Neuronal stem cell (in vitro differentiated cells): Measurements from ENCODE around the gene CD27.

ENCODE experiments used
- DNase-seq: peaks from one replicate; pipeline ENCODE4 v3.0.0-alpha.2; 2013; ENCODE audit warnings: low spot score
- H2AFZ ChIP-seq: one replicate; pipeline ENCODE4 v1.6.1; 2013; ENCODE audit warnings: mild to moderate bottlenecking, low read length, inconsistent platforms
- H2AK5ac ChIP-seq: 2 replicates; pipeline ENCODE4 v1.6.1; 2013; ENCODE audit warnings: low read depth, mild to moderate bottlenecking, inconsistent platforms, low read length, moderate library complexity, mixed read lengths
- H2BK120ac ChIP-seq: 2 replicates; pipeline ENCODE4 v1.6.1; 2013; ENCODE audit warnings: low read depth, mild to moderate bottlenecking, inconsistent platforms, low read length, moderate library complexity, mixed read lengths
- H2BK12ac ChIP-seq: one replicate; pipeline ENCODE4 v1.6.1; 2013; ENCODE audit warnings: low read length, inconsistent platforms
- H2BK15ac ChIP-seq: 2 replicates; pipeline ENCODE4 v1.6.1; 2013; ENCODE audit warnings: mild to moderate bottlenecking, low read length, inconsistent platforms, mixed read lengths
- H2BK5ac ChIP-seq: one replicate; pipeline ENCODE4 v1.6.1; 2013; ENCODE audit warnings: inconsistent platforms, mild to moderate bottlenecking, low read length, moderate library complexity
- H3K14ac ChIP-seq: one replicate; pipeline ENCODE4 v1.6.1; 2013; ENCODE audit warnings: low read length, inconsistent platforms
- H3K18ac ChIP-seq: 2 replicates; pipeline ENCODE4 v1.6.1; 2013; ENCODE audit warnings: low read length, inconsistent platforms
- H3K23ac ChIP-seq: 2 replicates; pipeline ENCODE4 v1.6.1; 2013; ENCODE audit warnings: low read depth, mild to moderate bottlenecking, mixed read lengths, low read length, inconsistent platforms; ENCODE audit not compliant: poor library complexity
- H3K27ac ChIP-seq: replicated peaks from 3 replicates; pipeline ENCODE4 v1.5.1; 2013; ENCODE audit warnings: low read length, inconsistent platforms
- H3K27me3 ChIP-seq, 3 experiments: 2 replicates each; pipeline ENCODE4 v1.6.1; 2013; ENCODE audit warnings: low read length in 3 of 3, mild to moderate bottlenecking in 2 of 3, inconsistent platforms in 1 of 3, low read depth in 1 of 3, mixed read lengths in 1 of 3, moderate library complexity in 1 of 3; ENCODE audit not compliant: control insufficient read depth in 3 of 3, insufficient read depth in 3 of 3
- H3K36me3 ChIP-seq, 2 donors: replicated peaks in 1 of 2; 2 replicates each; pipeline ENCODE4 v1.6.1; 2013; ENCODE audit warnings: low read length in 2 of 2; ENCODE audit not compliant: control insufficient read depth in 2 of 2, insufficient read depth in 2 of 2
- H3K4ac ChIP-seq: 2 replicates; pipeline ENCODE4 v1.6.1; 2013; ENCODE audit warnings: inconsistent platforms, mild to moderate bottlenecking, low read length, moderate library complexity
- H3K4me1 ChIP-seq, 2 donors: 1 replicate in 1 of 2; 2 replicates in 1 of 2; pipeline ENCODE4 v1.6.1; 2013; ENCODE audit warnings: low read length in 2 of 2, low read depth in 1 of 2; ENCODE audit not compliant: control insufficient read depth in 2 of 2, insufficient read depth in 1 of 2
- H3K4me2 ChIP-seq: one replicate; pipeline ENCODE4 v1.6.1; 2013; ENCODE audit warnings: mild to moderate bottlenecking, low read length, inconsistent platforms; ENCODE audit not compliant: insufficient read depth, poor library complexity, severe bottlenecking
- H3K4me3 ChIP-seq, 2 donors: 2 replicates each; pipeline ENCODE4 v1.5.1; 2013; ENCODE audit warnings: low read length in 2 of 2, mild to moderate bottlenecking in 2 of 2, inconsistent platforms in 1 of 2, moderate library complexity in 1 of 2
- H3K79me1 ChIP-seq: one replicate; pipeline ENCODE4 v1.6.1; 2013; ENCODE audit warnings: low read depth, mild to moderate bottlenecking, inconsistent platforms, low read length, moderate library complexity
- H3K9ac ChIP-seq: one replicate; pipeline ENCODE4 v1.6.1; 2013; ENCODE audit warnings: mild to moderate bottlenecking, low read depth, low read length, inconsistent platforms; ENCODE audit not compliant: poor library complexity
- H3K9me3 ChIP-seq, 2 donors: replicated peaks in 1 of 2; 2 replicates each; pipeline versions ENCODE3 to v1.6.1; 2013; ENCODE audit warnings: low read length in 2 of 2, mild to moderate bottlenecking in 2 of 2, inconsistent platforms in 1 of 2, low read depth in 1 of 2, mixed read lengths in 1 of 2, moderate library complexity in 1 of 2; ENCODE audit not compliant: control insufficient read depth in 2 of 2, insufficient read depth in 1 of 2
- H4K8ac ChIP-seq: one replicate; pipeline ENCODE4 v1.6.1; 2013; ENCODE audit warnings: low read depth, mild to moderate bottlenecking, inconsistent platforms, low read length, moderate library complexity
- H4K91ac ChIP-seq: one replicate; pipeline ENCODE4 v1.6.1; 2013; ENCODE audit warnings: low read length, low read depth, mild to moderate bottlenecking, inconsistent platforms; ENCODE audit not compliant: poor library complexity
- WGBS, 2 donors: extraction: QIAGEN DNeasy Blood & Tissue Kit; methylation state at CpG; one replicate each; pipeline ENCODE4 v1.1.7; 2013; ENCODE audit warnings: missing lambda C conversion rate in 2 of 2, mixed read lengths in 1 of 2; ENCODE audit not compliant: insufficient read length in 2 of 2, insufficient replicate concordance in 1 of 2; ENCODE audit errors: extremely low coverage in 2 of 2; 5-methylcytosine and 5-hydroxymethylcytosine counted together

Gene CD27

GRCh38 chr12:6430124-6430989 lies 14.4 kb upstream of the CD27 start:
- H3K4me1 ChIP-seq = peaks cover 7 to 15% of the 10 kb centered on the region in 2 donors
- no peak overlapping the region for H4K8ac ChIP-seq
- no peak overlapping the region for H2BK15ac ChIP-seq
- peak overlapping the region; percentile 5 for H3K18ac ChIP-seq
- no CpG with 5 or more reads among the region's 19 CpGs for WGBS, 2 donors
- no peak overlapping the region for H3K27ac ChIP-seq
- H3K9me3 ChIP-seq = no peaks in the 10 kb centered on the region
- no peak overlapping the region for H3K23ac ChIP-seq
- H3K27me3 ChIP-seq = no peaks in the 10 kb centered on the region
- H3K4me3 ChIP-seq = no peak overlapping the region
- DNase-seq = no peak
- H3K14ac ChIP-seq = no peak overlapping the region
- peak overlapping the region; percentile 39 for H2AFZ ChIP-seq
- H3K4ac ChIP-seq = no peak overlapping the region
- H3K4me2 ChIP-seq = no peak overlapping the region
- H2BK5ac ChIP-seq = no peak overlapping the region
- no peaks in the 10 kb centered on the region for H3K36me3 ChIP-seq
- H2BK12ac ChIP-seq = no peak overlapping the region
- H4K91ac ChIP-seq = no peak overlapping the region
- no peak overlapping the region for H2BK120ac ChIP-seq
- H3K9ac ChIP-seq = no peak overlapping the region
- H3K79me1 ChIP-seq = no peaks in the 10 kb centered on the region
- no peak overlapping the region for H2AK5ac ChIP-seq

GRCh38 chr12:6432991-6433390 lies 11.8 kb upstream of the CD27 start:
- H2BK5ac ChIP-seq = no peak overlapping the region
- no peak overlapping the region for H3K27ac ChIP-seq
- no peak overlapping the region for H2BK120ac ChIP-seq
- H3K18ac ChIP-seq = no peak overlapping the region
- H3K27me3 ChIP-seq = no peaks in the 10 kb centered on the region
- no peak overlapping the region for H3K14ac ChIP-seq
- H3K4me1 ChIP-seq = peaks cover 7 to 10% of the 10 kb centered on the region in 2 donors
- no peak overlapping the region for H3K4me2 ChIP-seq
- no peak overlapping the region for H3K4me3 ChIP-seq
- H2BK15ac ChIP-seq = no peak overlapping the region
- H2AFZ ChIP-seq = no peak overlapping the region
- no peaks in the 10 kb centered on the region for H3K9me3 ChIP-seq
- WGBS, 2 donors = no CpG with 5 or more reads among the region's 5 CpGs
- H3K36me3 ChIP-seq = no peaks in the 10 kb centered on the region
- no peak overlapping the region for H3K9ac ChIP-seq
- no peak overlapping the region for H3K4ac ChIP-seq
- H4K8ac ChIP-seq = no peak overlapping the region
- no peak for DNase-seq
- no peak overlapping the region for H2BK12ac ChIP-seq
- H3K23ac ChIP-seq = no peak overlapping the region
- H2AK5ac ChIP-seq = no peak overlapping the region
- H4K91ac ChIP-seq = no peak overlapping the region
- H3K79me1 ChIP-seq = no peaks in the 10 kb centered on the region

- Histone ChIP-seq H3K4me2 (no peak overlapping the region), H2BK5ac (no peak overlapping the region), H3K36me3 (no peaks in the 10 kb centered on the region), H3K4ac (no peak overlapping the region), H3K4me3 (no peak overlapping the region), H3K27ac (no peak overlapping the region), H3K18ac (peak overlapping the region; percentile 32), H3K9ac (no peak overlapping the region), H2BK15ac (no peak overlapping the region), H2AK5ac (no peak overlapping the region), H3K27me3 (no peaks in the 10 kb centered on the region), H4K91ac (no peak overlapping the region), H2BK120ac (no peak overlapping the region), H3K23ac (no peak overlapping the region), H3K4me1 (peaks cover 7 to 10% of the 10 kb centered on the region in 2 donors), H2BK12ac (no peak overlapping the region), H3K14ac (no peak overlapping the region), H4K8ac (no peak overlapping the region), H2AFZ (no peak overlapping the region), H3K79me1 (no peaks in the 10 kb centered on the region), H3K9me3 (no peaks in the 10 kb centered on the region)
- WGBS, 2 donors = no CpG with 5 or more reads among the region's 17 CpGs
- DNase-seq = no peak
These were observed 10.3 kb upstream of the CD27 start for GRCh38 chr12:6434205-6435140.
